IPS-18a (cell line): Measurements from ENCODE around the gene ZNF683.
"Not testable (repeated sequence)": the region's sequence is repeated elsewhere in the genome, so short reads cannot be mapped to it uniquely, and the experiment has no call there.

Source experiments
- H3K27ac ChIP-seq: one replicate; pipeline ENCODE4 v1.5.1; 2013; ENCODE audit warnings: low read length
- H3K27me3 ChIP-seq: one replicate; pipeline ENCODE4 v1.6.1; 2013; ENCODE audit warnings: mild to moderate bottlenecking, low read length; ENCODE audit not compliant: control insufficient read depth, insufficient read depth
- H3K36me3 ChIP-seq: one replicate; pipeline ENCODE4 v1.6.1; 2013; ENCODE audit warnings: low read depth, low read length; ENCODE audit not compliant: control insufficient read depth
- H3K4me1 ChIP-seq: one replicate; pipeline ENCODE4 v1.6.1; 2013; ENCODE audit warnings: low read depth, low read length; ENCODE audit not compliant: control insufficient read depth
- H3K4me3 ChIP-seq: one replicate; pipeline ENCODE4 v1.5.1; 2013; ENCODE audit warnings: low read length
- H3K9ac ChIP-seq: one replicate; pipeline ENCODE4 v1.6.1; 2013; ENCODE audit warnings: mild to moderate bottlenecking, low read length, moderate library complexity
- H3K9me3 ChIP-seq: one replicate; pipeline ENCODE4 v1.6.1; 2013; ENCODE audit warnings: low read depth, low read length; ENCODE audit not compliant: control insufficient read depth

Gene ZNF683

DNA sequence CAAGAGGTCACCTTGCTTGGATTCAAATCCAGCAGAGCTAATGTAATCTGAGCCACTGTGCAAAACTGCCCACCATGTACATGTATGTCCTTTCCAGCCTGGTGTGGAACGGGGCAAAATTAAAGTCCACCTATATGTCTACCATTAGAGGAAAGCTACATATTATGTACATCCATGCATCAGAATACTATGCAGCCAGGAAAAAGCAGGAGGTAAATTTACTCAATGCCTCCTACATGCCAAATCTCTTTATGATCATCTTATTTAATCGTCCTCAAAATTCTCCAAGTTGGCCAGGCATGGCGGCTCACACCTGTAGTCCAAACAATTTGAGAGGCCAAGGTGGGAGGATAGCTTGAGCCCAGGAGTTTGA lies 6.3 kb upstream of the ZNF683 start:
- Histone ChIP-seq H3K36me3 (no peaks in the 10 kb centered on the region), H3K4me1 (no peaks in the 10 kb centered on the region), H3K4me3 (no peak overlapping the region), H3K9ac (no peak overlapping the region), H3K9me3 (no peaks in the 10 kb centered on the region), H3K27ac (no peak overlapping the region), H3K27me3 (no peaks in the 10 kb centered on the region)

DNA sequence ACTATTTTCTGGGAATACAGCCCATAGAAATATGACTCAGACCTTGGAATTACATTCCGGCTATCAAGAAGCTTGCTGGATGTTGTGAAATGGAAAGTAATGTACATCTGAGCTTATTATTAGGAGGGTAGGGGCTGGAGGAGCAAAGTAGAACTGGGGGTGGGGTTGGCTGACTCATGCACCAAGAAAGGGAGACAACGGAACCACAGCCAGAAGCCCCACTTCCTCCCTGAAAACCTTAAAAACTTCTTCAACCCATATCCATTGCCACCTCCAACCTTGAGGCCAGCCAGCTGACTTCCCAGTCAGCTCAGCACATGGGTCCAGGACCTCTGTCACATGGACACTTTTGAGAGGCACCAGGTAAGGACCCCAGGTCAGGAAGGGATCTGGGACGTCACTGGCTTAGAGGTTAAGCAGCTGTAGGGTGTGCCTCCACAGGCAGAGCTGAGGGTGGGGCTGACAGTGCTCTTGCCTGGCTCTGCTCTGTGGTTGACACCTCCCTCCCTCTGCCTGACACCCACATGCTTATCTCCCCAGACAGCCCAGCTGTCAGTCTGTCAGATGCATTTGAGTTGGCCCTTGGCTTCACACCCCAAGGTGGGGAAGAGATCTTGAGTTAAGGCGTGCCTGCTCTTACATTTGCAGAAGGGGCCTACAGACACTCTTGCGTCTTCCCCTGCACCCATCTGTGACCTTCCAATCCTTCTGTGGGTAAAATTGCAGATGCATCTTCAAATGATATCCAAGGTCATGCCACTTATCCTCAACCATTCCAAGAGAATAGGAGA lies 5.7 kb upstream of the ZNF683 start:
- Histone ChIP-seq H3K9ac (no peak overlapping the region), H3K4me1 (peaks cover 3% of the 10 kb centered on the region), H3K27me3 (no peaks in the 10 kb centered on the region), H3K9me3 (no peaks in the 10 kb centered on the region), H3K36me3 (no peaks in the 10 kb centered on the region), H3K27ac (no peak overlapping the region), H3K4me3 (no peak overlapping the region)

DNA sequence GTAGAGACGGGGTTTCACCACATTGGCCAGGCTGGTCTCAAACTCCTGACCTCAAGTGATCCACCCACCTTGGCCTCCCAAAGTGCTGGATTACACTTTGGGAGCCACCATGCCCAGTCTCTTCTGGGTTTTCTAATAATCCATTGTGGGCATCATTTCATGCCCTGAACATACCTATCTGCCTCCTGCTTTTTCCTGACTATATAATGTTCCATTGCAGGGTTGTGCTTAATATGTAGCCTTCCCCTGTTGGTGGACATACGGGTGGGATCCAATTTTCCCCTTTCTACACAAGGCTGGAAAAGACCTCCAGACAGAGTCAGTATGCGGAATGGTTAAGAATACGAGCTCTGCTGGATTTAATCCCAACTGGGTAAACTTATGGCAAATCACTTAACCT lies 3.5 kb upstream of the ZNF683 start:
- no peaks in the 10 kb centered on the region for H3K36me3 ChIP-seq
- H3K9ac ChIP-seq = no peak overlapping the region
- no peak overlapping the region for H3K4me3 ChIP-seq
- H3K27ac ChIP-seq = no peak overlapping the region
- H3K27me3 ChIP-seq = no peaks in the 10 kb centered on the region
- H3K4me1 ChIP-seq = peaks cover 3% of the 10 kb centered on the region
- no peaks in the 10 kb centered on the region for H3K9me3 ChIP-seq

DNA sequence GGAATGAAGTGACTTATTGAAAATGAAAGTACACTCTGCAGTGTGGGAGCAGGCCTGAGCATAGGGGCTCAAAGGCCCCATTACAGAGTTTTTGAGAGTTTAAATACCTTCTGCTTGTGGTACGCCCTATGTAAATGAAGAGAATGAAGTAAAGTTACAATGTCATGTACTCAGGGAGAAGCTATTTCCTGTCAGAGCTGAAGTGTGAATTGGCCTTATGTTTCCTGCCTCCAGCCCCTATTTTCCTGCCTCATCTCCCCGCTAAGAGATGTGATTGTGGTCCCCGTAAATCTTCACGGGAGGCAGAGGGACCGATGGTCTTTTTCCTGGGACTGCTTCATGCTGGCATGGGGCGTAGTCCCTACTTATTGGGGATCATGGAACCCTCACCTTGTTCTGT lies 2.5 kb upstream of the ZNF683 start:
- Histone ChIP-seq H3K27ac (no peak overlapping the region), H3K4me1 (peaks cover 3% of the 10 kb centered on the region), H3K9me3 (no peaks in the 10 kb centered on the region), H3K27me3 (no peaks in the 10 kb centered on the region), H3K4me3 (no peak overlapping the region), H3K9ac (no peak overlapping the region), H3K36me3 (no peaks in the 10 kb centered on the region)

DNA sequence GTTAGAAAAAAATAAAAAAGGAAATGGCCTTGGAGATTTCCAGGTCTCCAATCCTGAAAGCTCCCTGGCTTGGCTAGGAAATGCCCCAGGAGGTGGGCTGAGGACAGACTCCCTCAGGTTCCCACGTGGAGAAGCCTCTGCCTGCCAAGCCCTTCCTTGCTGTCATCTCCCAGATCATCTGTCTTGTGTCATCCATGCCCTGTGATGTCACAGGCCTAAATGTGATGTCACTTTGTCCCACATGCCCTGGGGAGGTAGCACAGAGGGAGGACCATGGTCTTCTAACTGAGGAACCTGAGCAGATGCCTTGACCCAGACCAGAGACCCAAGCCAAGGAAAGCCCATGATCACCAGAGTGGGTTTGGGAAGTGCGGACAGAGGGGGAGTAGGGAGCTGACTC lies 1.8 kb upstream of the ZNF683 start:
- H3K4me1 ChIP-seq, H3K9ac ChIP-seq, H3K27me3 ChIP-seq: not testable (repeated sequence)

DNA sequence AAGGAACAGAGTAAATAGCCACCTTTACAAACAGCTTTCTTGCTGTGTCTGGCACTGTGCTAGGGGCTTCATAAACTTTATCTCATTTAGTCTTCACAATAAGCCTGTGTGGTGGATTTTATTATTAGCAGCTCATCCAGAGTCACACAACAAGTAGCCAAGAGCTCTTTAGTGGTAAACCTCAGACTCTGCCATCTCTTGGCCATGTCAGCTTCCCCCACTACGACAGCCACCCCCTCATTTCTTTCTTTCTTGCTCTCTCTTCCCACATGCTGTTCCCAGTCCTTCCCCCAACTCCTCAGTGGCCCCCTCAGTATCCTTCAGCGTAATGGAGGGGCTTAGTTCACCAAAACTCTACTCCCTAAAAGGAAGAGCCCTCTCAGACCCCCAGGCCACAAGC lies 1.2 kb upstream of the ZNF683 start:
- no peak overlapping the region for H3K27ac ChIP-seq
- no peaks in the 10 kb centered on the region for H3K9me3 ChIP-seq
- no peak overlapping the region for H3K4me3 ChIP-seq
- H3K9ac ChIP-seq = no peak overlapping the region
- H3K27me3 ChIP-seq = no peaks in the 10 kb centered on the region
- no peaks in the 10 kb centered on the region for H3K36me3 ChIP-seq
- peaks cover 3% of the 10 kb centered on the region for H3K4me1 ChIP-seq

More for the DNA sequence above, 1.8 kb upstream of the ZNF683 start:
- H3K9me3 ChIP-seq, H3K36me3 ChIP-seq, H3K27ac ChIP-seq, H3K4me3 ChIP-seq: not testable (repeated sequence)

DNA sequence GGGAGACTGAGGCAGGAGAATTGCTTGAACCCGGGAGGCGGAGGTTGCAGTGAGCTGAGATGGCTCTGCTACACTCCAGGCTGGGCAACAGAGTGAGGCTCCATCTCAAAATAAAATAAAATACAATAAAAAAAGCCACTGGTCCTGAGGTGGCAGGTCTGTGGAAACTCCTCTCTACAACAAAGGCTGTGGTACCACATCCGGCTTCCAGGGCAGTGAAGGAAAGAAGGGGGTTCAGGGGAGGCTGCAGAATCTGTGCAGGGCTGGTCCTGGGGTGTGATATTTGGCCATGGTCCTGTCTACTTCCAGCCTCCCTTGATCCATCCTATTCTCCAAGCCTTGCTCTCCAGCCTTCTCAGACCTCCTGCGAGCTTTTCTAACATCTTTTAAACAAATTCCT lies 731 bp upstream of the ZNF683 start:
- Histone ChIP-seq H3K27ac (no peak overlapping the region), H3K9ac (no peak overlapping the region), H3K9me3 (no peaks in the 10 kb centered on the region), H3K4me3 (no peak overlapping the region), H3K4me1 (peaks cover 3% of the 10 kb centered on the region), H3K27me3 (no peaks in the 10 kb centered on the region), H3K36me3 (no peaks in the 10 kb centered on the region)

DNA sequence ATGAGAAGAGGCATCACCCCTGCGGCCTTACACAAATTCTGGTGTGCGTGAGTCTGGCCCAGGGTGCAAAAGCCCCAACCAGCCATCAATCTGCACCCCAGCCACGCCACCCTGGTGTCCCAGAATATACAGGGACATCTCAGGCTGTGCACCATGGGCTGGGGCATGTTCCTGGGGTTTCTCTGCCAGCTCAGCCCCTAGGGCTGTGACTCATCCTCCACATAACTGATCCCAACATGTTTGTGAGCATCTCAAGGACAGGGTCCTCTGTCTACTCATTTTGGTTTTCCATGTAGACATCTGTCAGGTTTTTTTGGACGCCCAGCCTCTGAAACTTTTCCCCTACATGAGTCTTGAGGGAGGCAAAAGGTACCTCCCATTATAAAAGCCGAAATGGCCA lies 511 bp downstream of the ZNF683 start:
- no peak overlapping the region for H3K4me3 ChIP-seq
- no peaks in the 10 kb centered on the region for H3K36me3 ChIP-seq
- H3K4me1 ChIP-seq = peaks cover 3% of the 10 kb centered on the region
- H3K27me3 ChIP-seq = no peaks in the 10 kb centered on the region
- H3K9me3 ChIP-seq = no peaks in the 10 kb centered on the region
- no peak overlapping the region for H3K27ac ChIP-seq
- H3K9ac ChIP-seq = no peak overlapping the region

DNA sequence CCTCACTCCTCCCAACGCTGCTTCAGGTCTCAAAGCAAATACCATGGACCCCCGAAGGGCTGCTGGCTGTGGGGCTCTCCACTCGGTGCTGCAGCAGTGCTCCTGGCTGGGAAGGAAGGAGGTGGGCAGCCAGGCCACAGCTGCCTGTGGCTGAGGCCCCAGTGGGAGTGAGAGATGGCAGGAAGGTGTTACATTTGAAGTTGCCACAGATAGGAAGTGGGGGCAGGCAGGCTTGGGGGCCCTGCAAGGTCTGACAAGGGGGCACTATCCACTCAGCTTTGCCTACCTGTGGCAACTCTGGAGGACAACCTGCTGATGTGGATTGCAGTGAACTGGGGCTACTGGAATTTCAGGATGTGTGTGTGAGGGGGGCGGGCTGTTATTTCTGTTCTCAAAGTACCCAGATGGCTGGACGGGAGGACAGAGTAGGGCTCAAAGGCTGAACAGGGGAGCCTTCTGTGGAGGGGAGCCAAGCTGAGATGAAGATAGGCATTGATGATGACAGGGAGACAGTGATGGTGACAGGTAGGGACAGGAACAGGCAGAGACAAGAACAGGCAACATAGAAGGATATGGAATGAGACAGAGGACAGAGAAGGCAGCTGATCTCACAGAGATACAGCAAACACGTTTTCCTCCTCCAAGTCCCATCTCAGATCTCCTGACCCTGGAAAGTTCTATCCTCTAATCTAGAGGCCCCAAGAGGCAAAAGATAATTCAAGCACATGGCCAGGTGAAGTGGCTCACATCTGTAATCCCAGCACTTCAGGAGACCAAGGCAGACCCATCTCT lies 1.8 kb downstream of the ZNF683 start:
- H3K36me3 ChIP-seq = no peaks in the 10 kb centered on the region
- H3K27ac ChIP-seq = no peak overlapping the region
- peaks cover 3% of the 10 kb centered on the region for H3K4me1 ChIP-seq

DNA sequence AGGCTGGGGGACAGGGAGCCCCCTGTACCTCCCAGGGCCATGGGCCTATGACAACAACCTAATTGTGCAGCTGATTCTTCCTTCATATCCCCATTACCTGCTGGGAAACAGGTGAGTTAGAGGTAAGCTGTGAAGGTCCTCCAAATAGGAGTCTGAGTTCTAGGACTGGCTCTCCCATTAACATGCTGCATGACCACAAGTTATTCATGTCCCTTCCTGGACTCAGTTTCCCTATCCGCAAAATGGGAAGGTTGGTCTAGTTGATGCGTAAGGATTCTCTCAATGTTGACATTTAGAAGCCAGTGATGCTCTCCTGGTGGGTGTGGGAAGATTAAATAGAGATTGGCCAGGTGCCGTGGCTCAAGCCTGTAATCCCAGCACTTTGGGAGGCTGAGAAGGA lies 4.1 kb downstream of the ZNF683 start:
- H3K9ac ChIP-seq = no peak overlapping the region
- H3K4me1 ChIP-seq = peaks cover 2% of the 10 kb centered on the region
- H3K27ac ChIP-seq = no peak overlapping the region
- peaks cover 8% of the 10 kb centered on the region for H3K27me3 ChIP-seq
- H3K4me3 ChIP-seq = no peak overlapping the region
- no peaks in the 10 kb centered on the region for H3K36me3 ChIP-seq
- no peaks in the 10 kb centered on the region for H3K9me3 ChIP-seq

More for the DNA sequence above, 1.8 kb downstream of the ZNF683 start:
- no peaks in the 10 kb centered on the region for H3K9me3 ChIP-seq
- H3K27me3 ChIP-seq = no peaks in the 10 kb centered on the region
- H3K4me3 ChIP-seq = no peak overlapping the region
- H3K9ac ChIP-seq = no peak overlapping the region

DNA sequence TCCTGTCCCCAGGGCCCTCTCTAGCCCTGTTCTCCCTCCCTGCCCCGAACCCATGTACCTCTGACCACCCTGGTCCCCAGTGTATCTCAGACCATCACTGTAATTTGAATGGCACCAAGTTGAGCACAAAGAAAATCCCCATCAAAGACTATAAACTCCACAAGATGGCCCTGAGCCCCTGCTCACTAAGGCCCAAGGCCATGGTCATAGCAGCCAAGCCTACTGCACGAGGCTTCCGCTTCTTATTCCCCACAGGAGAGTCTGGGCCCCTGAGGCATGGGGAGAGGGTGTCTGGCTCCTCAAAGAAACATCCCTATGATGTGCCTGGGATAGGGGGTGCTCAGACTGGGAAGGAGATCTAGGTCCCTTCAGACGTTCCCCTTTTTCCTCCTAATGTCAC lies 4.5 kb downstream of the ZNF683 start:
- Histone ChIP-seq H3K9me3 (no peaks in the 10 kb centered on the region), H3K27me3 (peaks cover 8% of the 10 kb centered on the region), H3K9ac (no peak overlapping the region), H3K27ac (no peak overlapping the region), H3K36me3 (no peaks in the 10 kb centered on the region), H3K4me3 (no peak overlapping the region), H3K4me1 (peaks cover 2% of the 10 kb centered on the region)

DNA sequence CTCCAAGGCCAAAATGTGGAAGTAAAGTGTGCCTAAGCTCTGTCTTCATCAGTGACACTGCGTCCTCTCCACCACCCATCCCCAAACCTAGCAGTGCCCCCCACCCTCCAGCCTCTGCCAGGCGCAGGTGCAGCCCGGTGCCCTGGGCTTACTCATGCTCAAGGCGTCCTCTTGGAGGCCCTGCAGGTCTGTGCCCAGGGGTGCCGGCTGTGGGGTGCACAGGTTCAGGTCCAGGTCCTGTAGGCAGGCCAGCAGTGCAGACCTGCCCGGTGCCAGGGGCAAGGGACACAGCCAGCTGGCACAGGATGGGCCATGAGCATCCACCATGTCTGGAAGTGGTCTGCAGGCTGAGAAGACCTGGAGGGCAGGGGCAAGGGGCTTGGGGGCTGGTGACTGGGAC lies 5.1 kb downstream of the ZNF683 start:
- H3K4me3 ChIP-seq = no peak overlapping the region
- H3K27ac ChIP-seq = no peak overlapping the region
- H3K9me3 ChIP-seq = no peaks in the 10 kb centered on the region
- H3K36me3 ChIP-seq = no peaks in the 10 kb centered on the region
- H3K9ac ChIP-seq = no peak overlapping the region
- H3K4me1 ChIP-seq = peaks cover 2% of the 10 kb centered on the region
- H3K27me3 ChIP-seq = peaks cover 8% of the 10 kb centered on the region
